HG03457 (cell line): ENCODE results near the gene MATK.
"Not testable (repeated sequence)": the region's sequence is repeated elsewhere in the genome, so short reads cannot be mapped to it uniquely, and the experiment has no call there.

Source experiments
- ATAC-seq: cut with Tn5 transposase; IDR thresholded peaks from one replicate; pipeline ENCODE4 v1.9.1; 2021; ENCODE audit warnings: moderate number of reproducible peaks; ENCODE audit not compliant: unreplicated experiment

MATK gene

DNA sequence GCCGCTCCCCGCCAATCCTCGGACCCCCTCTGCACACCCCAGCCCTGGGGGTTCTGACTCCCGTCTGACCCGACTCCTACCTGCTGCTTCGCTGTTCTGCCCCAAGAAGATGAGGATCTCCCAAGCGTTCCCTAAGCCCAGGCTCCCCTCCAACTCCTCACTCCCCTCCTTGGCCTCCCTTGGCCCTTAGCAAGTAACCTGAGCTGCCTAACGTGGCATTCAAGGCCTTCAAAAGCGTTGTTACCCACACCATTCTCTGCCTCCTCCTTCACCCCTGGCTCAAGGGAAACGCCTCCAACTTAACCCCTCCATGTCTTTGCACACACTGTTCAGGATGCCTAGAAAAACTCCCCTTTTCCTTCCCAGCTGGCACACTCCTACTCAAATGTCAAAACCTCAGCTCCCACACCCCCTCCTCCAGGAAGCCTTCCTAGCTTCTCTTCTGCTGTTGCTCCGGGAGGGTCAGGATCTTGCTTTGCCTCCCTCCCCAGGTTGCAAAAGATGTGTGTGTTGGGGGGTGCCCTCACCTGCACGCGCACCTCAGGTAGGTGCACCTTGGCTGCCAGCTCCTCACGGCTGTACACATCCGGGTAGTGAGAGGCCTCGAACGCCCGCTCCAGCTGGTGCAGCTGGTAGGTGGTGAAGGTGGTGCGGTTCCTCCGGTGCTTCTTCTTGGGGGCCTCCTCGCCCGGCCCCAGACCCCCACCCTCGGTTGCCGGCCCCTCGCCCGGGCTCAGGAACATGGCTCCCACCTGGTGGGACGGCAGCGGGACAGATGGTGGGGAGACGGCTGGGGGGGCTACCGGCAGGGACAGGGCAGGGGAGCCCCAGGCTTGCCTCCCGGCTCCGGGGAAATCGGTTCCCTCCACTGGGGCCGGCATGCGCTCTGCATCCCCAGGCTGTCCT, 14.9 kb downstream of the MATK start:
- ATAC-seq = no peak

DNA sequence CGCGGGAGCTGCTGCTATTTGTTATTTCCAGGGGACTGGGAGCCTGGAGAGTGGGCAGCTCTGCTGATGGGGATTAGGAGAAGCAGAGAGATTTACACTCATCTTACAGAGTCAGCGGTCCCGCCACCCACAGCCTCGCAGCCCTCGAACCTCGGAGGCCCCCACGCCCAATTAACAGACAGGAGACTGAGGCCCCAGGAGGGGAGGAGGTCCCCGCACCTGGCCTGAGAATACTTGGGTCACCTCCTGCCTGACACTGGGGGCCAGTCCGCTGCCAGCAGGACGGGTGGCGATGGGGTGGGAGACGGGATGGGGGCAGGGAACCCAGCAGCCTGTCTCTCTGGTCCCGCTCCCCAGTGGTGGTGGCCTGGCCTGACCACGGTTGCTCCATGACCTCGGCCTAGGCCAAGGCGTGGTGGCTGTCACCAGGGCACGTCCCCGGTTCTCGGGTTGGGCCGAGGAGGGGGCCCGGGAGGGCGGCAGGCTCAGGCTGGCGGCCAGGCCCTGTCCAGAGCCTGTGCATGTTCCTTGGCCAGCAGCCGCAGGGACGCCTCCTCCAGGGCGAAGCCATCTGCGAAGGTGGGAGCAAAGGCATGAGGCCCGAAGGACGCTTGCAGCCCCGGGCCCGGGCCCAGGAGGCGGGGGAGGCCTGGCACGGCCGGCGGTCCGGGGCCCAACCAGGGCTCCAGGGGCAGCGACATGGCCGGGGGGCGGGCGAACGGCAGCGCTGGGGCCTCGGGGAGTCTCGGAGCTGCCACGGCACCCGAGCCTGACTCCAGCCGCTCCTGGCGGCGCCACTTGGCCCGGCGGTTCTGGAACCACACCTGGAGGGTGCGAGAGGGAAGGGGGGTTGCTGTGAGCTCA, 15.8 kb downstream of the MATK start:
- ATAC-seq = no peak

DNA sequence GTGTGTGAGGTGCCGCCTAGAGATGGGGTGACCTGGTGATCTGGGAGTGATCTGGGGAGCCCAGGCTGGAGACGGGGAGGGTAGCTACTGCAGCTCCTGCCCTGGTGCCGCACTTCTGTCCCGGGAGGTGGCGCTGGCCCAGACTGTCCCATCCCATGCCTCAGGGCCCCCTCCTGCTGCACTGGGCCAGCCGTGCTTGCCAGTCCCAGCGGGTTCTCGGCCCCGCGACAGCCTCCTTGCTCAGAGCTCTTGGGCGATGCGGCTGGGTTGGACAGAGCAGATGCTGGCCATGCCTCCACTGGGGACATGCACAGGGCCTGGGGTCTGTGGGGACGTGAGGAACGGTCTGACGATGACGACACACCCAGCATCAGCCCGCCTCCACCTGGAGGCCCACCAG, 16.7 kb downstream of the MATK start:
- no peak for ATAC-seq

DNA sequence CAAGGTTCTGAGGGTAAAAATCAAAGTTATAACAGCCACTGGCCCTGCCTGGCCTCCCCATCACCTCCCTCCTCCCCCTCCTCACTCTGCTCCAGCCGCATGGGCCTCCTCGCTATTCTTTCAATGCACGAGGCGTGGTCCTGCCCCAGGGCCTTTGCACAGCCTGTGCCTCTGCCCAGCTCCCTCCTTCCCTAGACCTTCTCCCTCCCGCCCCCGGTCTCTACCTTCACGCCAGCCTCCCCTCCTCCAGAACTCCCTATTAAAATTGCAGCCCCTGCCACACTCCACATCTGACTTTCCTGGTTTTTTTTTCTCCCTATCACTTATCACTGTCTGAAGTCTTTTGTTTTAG, 17.5 kb downstream of the MATK start:
- ATAC-seq = no peak

DNA sequence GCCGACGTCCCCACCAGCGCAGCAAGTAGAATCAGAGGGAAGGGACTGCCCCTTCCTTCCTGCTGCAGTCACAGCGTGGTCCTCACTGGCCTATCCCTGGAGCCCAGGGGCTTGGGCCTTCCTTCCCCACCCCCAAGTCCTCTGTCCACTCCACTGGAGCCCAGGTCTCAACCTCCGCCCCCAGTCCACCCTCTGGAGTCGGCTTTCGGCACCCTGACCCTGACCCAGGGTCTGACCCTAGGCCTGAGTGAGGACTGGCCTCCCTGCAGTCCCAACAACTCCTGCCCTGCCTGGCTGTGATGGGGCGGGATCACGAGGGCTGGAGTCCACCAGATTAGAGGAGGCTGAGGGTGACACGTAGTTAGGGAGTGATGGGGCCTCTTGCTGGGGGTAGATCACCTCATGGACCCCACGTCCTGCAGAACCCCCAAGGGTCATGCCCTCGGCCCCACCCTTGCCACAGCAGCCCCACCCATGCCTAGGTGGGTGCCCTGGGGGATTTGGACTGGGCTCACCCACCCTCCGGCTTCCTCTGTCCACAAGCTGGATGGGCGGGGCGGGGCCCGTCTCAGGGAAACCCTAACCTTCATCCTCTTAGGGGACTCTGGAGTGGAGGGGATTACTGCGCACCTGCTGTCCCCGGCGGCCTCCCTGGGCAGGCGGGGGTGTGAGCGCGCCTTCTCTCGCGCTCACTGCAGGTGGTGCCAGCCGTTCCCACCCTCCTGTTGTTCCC, 18.0 kb downstream of the MATK start:
- no peak for ATAC-seq

DNA sequence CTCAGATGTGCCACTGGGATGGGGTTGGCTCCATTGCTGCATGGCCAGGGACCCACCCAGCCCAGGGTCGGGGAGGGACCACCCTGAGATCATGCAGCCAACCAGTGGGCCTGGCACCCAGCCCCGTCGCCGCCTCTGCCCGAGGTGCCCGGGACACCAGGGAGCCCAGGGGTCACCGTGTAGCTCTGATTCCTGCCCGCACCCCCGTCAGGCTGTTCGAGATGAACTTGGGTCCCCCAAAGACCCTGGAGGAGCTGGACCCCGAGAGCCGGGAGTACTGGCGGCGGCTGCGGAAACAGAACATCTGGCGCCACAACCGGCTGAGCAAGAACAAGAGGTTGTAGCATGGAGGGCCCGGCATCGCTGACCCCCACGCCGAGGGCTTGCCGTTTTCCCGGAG, 19.1 kb downstream of the MATK start:
- no peak for ATAC-seq

DNA sequence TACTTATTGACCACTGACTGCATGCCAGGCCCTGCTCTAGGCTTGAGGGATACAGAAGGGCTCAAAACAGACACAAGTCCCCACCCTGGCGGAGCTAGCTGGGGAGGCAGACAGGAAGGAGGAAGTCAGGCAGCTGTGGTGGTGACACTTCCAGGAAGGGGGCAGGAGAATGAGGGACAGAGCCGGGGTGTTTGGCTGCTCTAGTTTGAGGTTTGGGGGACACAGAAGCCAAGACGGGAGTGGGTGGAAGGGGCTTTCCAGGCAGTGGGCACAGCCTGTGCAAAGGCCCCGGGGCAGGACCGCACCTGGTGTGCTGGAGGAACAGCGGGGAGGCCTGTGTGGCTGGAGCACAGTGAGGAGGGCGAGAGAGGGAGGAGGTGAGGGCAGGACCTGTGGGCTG, 19.7 kb downstream of the MATK start:
- ATAC-seq = no peak

DNA sequence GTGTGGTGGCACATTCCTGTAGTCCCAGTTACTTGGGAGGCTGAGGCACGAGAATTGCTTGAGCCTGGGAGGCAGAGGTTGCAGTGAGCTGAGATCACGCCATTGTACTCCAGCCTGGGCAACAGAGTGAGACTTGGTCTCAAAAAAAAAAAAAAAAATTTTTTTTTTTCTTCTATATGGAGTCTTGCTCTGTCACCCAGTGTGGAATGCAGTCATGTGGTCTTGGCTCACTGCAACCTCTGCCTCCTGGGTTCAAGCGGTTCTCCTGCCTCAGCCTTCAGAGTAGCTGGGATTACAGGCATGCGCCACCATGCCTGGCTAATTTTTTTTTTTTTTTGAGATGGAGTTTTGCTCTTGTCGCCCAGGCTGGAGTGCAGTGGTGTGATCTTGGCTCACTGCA, 20.4 kb downstream of the MATK start:
- ATAC-seq = not testable (repeated sequence)

DNA sequence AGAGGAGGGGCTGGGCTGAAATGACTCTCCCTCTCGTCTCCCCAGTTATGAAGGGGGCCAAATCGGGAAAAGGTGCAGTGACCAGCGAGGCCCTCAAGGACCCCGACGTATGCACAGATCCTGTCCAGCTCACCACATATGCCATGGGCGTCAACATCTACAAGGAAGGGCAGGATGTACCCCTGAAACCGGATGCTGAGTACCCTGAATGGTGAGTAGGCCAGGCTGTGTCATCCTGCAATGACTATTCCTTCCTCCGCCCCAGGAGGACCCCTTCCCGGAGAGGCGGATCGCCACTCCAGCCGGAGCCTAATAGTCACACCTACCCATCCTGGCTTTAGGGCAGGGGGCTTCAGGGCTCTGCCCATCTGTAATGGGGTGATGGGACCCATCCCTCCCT, 21.1 kb downstream of the MATK start:
- no peak for ATAC-seq

DNA sequence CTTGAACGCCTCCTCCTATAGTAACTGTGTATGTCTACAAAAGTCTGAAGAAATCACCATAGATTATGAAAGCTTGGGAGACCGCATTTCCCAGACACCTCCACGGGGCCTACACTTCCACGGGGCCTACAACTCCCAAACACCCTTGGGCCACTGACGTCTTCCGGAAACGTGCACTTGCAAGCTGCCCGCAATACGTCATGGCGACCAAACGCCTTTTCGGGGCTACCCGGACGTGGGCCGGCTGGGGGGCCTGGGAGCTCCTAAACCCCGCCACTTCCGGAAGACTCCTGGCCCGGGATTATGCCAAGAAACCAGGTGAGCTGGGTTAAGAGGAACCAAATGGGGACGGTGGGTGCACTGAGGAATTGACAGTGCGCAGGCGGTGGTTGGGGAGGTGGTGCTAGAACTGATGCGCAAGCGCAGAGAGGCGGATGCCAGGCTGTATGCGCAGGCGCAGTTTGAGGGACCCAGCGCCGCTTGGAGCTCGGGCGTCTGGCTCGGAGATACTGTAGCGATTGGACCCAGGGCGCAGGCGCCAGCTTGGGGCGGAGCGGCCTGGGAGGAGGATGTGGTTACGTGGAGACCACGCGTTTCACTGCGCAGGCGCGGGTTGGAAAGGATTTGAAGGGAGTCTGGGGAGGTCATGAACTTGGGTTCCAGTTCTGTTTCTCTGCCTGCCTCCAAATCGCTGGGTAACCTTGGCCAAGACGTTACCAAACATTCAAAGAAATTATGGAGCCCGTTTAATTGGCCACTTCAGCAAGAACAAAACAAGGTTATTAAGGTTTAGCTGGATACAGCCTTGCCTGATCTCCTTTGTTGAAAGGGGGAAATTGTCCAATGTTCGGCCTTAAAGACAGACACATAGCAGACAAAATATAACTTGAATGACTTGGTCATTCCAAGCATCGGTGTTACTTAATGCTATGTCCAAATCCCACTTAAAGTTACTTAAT, 23.4 kb downstream of the MATK start, which contains the start of gene MRPL54:
Gene MRPL54 (plus strand): TSS at position 182 of the 959 bp plus-strand sequence. CDS start 19 bp downstream, at position 201.
- ATAC-seq = peak; percentile 53

DNA sequence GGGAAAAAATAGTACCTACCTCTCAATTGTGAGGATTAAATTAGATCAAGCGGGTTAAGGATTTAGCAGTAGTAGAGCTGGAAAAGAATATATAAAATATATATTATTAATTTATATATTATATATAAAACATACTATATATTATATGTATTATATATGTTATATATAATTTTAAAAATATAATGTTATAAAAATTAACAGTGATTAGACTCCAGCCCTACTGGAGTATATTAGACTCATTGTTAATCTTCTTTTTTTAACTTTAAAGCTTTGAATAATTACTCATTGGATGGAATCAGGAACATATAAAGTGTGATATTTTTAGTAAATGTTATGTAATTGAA, 24.1 kb downstream of the MATK start:
- no peak for ATAC-seq

DNA sequence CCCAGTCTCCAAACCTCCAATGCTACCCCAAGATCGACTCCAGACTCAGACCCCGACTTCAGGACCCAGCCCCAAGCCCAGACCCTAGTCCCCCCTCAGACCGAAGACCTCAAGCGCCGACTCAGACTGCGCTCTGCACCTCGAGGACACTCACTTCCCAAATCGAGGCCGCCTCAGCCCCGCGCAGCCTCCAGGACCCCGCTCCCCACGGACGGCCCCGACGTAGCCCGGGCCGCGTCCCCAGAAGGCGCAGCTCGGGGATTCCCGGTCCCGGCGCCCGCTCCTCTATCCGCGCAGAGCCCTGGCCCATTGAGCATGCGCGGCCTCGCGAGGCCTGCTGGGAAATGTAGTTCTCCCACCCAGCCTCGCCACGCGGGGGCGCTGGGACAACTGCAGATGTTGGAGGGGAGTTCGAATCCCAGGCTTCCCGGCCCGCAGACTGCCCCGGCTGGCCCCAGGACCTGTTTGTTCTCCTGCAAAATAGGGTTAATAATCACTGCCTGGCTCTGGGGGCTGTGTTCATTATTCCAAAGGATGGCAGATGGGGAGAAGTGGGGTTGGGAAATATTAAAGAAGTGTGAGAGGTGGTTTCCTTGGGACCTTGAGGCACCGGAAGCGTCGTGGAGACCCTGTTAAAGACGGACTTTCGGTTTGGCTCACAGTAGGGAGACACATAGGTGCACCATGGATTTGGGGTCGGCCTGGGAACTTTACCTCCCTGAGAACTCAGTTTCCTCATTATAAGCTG, 24.6 kb downstream of the MATK start, which contains the start of gene APBA3:
Gene APBA3 (minus strand): TSS at position 311 of the 748 bp plus-strand sequence. CDS start 1,428 bp downstream, outside the sequence.
- peak; percentile 49 for ATAC-seq

DNA sequence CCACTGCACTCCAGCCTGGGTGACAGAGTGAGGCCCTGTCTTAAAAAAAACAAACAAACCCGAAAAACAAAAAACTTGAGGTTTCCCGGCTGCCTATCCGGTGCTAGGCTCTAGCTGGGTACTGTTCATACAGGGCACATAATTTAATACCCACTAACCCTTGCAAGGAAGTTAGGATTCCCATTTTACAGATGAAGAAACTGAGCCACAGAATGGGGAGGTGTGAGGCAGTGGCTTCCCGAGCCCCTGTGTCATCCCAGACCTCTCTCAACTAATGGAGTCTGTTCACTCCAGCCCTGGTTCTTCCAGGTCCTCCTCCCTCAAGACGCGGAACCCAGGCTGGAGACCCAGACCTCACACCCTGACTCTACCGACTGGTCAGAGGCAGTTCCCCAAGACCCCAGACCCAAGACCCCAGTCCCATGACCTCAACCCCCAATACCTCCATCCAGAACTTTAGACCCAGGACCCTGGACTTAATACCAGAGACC, 25.3 kb downstream of the MATK start:
- ATAC-seq = no peak

DNA sequence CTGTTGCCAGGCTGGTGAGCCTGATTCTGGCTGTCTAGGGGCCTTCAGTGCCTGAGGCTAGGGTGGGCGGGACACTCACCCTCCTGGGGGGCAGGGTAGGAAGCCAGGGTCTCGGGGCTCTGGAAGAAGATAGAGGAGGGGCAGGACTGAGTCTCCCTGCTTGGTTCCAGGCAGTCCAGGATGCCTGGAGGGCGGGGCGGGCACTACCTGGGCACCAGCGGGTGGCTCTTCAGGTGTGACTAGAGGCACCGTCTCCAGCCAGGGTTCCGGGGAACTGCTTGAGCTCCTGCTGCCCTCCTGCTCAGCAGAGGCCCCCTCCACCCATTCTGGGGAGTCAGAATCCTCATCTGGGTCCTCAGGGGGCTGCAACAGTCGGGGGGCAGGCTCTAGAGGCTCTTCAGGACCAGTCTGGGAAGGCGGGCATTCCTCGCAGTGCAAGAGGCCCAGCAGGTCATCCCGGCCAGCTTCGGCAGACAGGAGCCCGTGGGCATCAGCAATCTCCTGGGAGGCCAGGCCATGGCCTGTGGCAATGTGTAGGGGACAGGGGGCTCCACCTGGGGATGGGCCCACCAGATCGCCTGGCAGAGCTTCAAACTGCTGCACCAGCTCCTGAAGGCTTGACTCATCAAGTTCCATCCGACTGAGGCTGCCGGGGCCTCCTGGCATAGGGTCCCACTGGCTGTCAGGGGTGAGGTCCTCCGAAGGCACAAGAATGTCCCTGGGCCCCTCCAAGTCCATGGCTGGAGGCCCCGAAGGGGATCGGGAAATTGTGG, 26.5 kb downstream of the MATK start:
- ATAC-seq = no peak

DNA sequence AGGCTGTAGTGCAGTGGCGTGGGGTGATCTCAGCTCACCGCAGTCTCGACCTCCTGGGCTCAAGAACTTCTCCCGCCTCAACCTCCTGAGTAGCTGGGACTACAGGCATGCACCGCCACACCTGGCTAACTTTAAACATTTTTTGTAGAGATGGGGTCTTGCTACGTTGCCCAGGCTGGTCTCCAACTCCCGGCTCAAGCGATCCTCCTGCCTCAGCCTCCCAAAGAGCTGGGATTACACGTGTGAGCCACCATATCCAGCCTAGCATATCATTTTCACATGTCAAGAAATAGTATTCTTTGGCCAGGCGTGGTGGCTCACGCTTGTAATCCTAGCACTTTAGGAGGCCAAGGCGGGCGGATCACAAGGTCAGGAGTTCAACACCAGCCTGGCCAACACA, 27.9 kb downstream of the MATK start:
- not testable (repeated sequence) for ATAC-seq

DNA sequence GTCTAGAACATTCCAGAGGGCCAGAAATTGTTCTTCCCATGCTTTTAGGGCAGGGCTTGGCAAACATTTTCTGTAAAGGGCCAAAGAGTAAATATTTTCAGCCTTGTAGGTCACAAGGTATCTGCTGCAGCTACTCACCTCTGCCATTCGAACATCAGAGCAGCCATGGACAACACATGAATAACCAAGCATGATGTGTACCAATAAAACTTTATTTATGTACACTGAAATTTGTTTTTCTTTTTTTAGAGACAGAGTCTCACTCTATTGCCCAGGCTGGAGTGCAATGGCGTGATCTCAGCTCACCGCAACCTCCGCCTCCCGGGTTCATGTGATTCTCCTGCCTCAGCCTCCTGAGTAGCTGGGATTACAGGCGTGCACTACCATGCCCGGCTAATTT, 28.5 kb downstream of the MATK start:
- ATAC-seq = not testable (repeated sequence)

DNA sequence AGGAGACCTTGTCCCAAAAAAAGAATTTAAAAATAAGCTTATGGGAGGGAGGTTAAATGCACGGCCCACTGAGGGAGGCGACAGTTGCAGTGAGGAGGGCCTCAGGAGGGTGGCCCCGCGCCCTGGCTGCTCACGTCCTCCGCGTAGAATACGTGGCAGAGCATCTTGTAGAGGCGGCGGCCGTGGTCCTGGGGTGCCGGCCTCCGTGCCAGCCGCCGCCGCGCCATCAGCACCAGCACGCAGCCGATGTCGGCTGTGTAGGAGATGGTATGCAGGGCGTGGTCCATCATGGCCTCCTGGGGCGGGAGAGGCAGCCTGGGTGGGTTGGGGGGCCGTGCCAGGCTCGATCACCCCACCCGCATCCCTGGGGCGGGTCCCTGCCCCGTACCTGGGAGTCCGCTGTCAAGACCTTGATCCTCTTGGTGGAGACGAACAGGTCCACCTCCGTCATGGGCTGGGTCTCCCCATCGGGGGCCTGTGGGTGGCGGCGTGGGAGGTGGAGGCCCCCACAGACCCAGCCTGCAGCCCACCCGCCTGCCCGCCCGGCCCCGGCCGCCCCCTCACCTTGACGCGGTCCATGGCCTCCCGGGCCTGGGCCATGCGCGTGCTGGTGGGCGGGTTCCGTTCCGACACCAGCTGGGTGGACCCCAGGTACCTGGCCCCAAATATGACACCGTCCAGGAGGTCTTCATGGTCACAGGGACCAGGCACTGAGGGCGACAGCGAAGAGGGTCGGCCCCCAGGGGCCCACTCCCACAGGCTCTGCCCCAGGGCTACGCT, 32.4 kb downstream of the MATK start:
- no peak for ATAC-seq

DNA sequence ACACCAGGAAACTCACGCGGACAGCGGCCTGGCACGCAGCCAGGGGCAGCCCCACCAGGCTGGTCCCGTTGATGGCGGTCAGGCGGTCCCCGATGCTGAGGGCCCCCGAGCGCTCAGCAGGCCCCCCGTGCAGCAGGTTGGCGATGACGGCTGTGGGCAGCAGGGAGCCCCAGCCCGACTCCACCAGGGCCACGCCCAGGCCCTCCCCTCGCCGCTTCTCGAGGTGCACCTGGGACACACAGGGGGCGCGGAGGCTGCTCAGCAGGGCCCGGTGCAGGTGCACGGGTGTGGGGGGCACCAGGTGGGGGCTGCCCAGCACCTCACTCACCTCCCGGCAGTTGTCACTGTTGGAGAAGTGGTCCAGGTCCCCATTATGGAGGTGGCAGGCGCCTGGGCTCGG, 33.7 kb downstream of the MATK start:
- no peak for ATAC-seq
